ENCODE results near the gene HRH1.

DNA sequence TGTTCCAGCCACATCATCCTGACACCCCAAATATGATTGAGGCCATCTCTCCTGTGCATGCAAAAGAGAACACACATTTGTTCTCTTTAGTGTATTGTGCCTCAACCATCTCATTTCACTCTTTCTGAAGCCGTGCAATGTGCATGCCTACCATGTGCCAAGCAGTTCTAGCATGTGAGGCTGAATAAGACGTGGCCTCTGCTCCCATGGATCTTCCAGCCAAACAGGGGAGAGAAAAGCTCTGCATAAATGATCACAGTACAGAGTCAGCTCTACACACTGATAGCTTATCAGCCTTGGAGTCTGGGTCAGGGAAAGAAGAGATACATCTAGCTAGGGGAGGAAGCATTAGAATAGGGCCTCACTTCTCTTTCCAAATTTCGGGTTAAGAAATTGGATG, 69.7 kb downstream of the HRH1 start:
- TF ChIP-seq CTCF (IDR thresholded peaks at IDR 0.05) = no peak
- TF ChIP-seq EP300 (IDR thresholded peaks at IDR 0.05) = no peak
- no peak for TF ChIP-seq POLR2A (IDR thresholded peaks at IDR 0.05)

All from ovary (tissue), 3 donors.